Stimulated activated CD8-positive, alpha-beta memory T cell treated with anti-CD3 and anti-CD28 coated beads, Interleukin-7, amount 100 ng/mL, for 48 hours (primary cell): ENCODE measurements around the gene YBX2.

Source experiments
- DNase-seq, 2 donors: peaks; one replicate each; pipeline ENCODE4 v3.0.0-alpha.2; 2020; ENCODE audit warnings: low read depth in 1 of 2; ENCODE audit errors: extremely low read depth in 1 of 2

Gene YBX2

GRCh38 chr17:7304179-7304578 lies 9.7 kb upstream of the YBX2 start:
- DNase-seq = no peak

- DNase-seq = no peak
These were observed 1.9 kb upstream of the YBX2 start for GRCh38 chr17:7296189-7296861.

GRCh38 chr17:7295230-7296180 lies 1.1 kb upstream of the YBX2 start:
- no peak for DNase-seq

GRCh38 chr17:7293816-7294613 lies 424 bp downstream of the YBX2 start:
- DNase-seq = no peak

- DNase-seq = no peak
These were observed 1.3 kb downstream of the YBX2 start for GRCh38 chr17:7293159-7293558.

- DNase-seq = no peak
These were observed 1.7 kb downstream of the YBX2 start for GRCh38 chr17:7292729-7293128.

- DNase-seq = no peak
These were observed 2.2 kb downstream of the YBX2 start for GRCh38 chr17:7292194-7292593.

- DNase-seq = no peak
These were observed 3.8 kb downstream of the YBX2 start for GRCh38 chr17:7290685-7291084.

- no peak for DNase-seq
These were observed 4.3 kb downstream of the YBX2 start for GRCh38 chr17:7290166-7290565.

GRCh38 chr17:7289256-7290032 lies 5.0 kb downstream of the YBX2 start:
- no peak for DNase-seq

- DNase-seq = no peak
These were observed 8.8 kb downstream of the YBX2 start for GRCh38 chr17:7285679-7286078.

- DNase-seq = no peak
These were observed 9.5 kb downstream of the YBX2 start for GRCh38 chr17:7284911-7285310.

- no peak for DNase-seq
These were observed 10.8 kb downstream of the YBX2 start for GRCh38 chr17:7283471-7284216.

- no peak for DNase-seq
These were observed 11.6 kb downstream of the YBX2 start for GRCh38 chr17:7282752-7283321.

GRCh38 chr17:7281953-7282751 lies 12.3 kb downstream of the YBX2 start:
- DNase-seq = no peak

- DNase-seq = peak; percentile 78 to 90
These were observed 13.1 kb downstream of the YBX2 start, which contains the start of gene SLC2A4 for GRCh38 chr17:7281074-7281952. Gene SLC2A4, plus strand, starts transcription at chr17:7281718. Its CDS starts 217 bp downstream, at chr17:7281935.

- DNase-seq = peak; percentile 60 to 67
These were observed 13.8 kb downstream of the YBX2 start for GRCh38 chr17:7280519-7281073.
